CD4-positive, alpha-beta T cell treated with Interleukin-15 for 1 hour (primary cell): Measurements from ENCODE around the gene KCNJ6.
"Not testable (repeated sequence)": the region's sequence is repeated elsewhere in the genome, so short reads cannot be mapped to it uniquely, and the experiment has no call there.

Experiments used
- DNase-seq: peaks from one replicate; pipeline ENCODE4 v3.0.0-alpha.2; 2020

Gene KCNJ6, protein sequence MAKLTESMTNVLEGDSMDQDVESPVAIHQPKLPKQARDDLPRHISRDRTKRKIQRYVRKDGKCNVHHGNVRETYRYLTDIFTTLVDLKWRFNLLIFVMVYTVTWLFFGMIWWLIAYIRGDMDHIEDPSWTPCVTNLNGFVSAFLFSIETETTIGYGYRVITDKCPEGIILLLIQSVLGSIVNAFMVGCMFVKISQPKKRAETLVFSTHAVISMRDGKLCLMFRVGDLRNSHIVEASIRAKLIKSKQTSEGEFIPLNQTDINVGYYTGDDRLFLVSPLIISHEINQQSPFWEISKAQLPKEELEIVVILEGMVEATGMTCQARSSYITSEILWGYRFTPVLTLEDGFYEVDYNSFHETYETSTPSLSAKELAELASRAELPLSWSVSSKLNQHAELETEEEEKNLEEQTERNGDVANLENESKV

DNA sequence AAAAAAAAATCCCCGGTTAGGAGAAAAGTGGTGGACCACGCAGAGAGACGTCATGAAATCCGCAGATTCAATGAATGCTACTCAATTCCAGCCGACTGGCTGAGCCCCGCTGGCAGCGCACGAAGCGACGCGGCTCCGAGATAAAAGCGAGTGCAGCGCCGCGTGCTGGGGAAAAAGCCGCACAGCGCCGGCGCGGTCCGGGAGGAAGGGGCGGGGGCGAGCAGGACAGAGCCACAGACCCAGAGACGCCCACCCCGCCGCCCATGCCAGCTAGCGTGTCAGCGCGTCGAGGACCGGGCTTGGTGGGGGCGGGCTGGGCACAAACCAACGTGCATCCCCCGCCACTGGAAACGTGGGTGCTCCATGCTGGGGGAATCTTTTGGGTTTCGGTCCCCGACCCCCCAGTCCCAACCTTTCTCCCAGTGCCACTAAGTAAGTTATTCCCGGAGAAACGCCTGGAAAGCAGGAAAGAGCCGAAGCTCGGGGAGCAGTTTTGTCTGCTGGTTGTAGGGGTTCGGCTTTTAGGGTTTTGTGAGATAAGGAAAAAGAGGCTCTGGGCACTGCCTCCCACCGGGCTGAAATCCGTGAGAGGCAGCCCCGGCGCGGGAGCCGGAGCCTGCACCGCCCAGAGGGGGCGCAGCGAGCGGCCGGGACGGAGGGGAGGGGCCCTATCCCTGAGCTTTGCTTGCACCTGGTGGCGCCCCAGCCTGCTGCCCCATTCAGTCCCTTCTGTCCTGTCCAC, at the start of gene KCNJ6:
Gene KCNJ6, minus strand, starts transcription at position 148 of the 742 bp plus-strand sequence. CDS start 75,775 bp downstream, outside the sequence.
- no peak for DNase-seq

DNA sequence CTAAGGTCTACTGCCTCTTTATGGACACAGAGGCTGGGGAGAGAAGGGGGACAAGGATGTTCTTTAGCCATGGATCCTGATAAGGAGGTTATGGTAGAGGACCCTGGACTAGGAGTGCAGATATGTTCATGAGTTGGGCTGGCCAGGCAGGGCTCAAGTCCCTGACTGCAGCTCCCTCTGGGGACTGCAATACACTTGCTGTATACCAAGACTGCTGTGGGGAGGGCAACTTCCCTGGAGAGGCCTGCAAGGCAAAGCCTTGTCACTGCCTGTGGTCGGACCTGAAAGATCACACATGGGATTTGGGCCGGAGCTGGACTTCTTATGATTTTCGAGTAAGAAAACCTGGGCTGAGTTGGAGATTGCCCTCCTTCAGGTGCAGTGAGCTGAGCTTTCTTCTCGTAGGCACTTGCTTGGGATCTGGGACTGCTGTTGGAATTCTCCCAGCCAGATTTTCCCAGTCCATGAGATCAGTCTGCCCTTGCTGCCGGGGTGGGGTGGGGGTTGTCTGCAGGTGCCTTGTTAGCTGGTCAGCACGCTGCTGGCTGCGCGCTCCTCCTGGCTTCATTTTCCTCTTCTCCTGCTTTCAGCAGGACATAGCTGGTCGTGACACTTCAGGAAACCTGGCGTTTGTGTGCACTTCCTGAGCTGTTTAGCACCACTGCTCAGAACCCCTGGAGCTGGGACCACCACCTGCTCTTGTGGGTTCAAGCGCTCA, 49.0 kb upstream of the KCNJ6 start:
- no peak for DNase-seq

DNA sequence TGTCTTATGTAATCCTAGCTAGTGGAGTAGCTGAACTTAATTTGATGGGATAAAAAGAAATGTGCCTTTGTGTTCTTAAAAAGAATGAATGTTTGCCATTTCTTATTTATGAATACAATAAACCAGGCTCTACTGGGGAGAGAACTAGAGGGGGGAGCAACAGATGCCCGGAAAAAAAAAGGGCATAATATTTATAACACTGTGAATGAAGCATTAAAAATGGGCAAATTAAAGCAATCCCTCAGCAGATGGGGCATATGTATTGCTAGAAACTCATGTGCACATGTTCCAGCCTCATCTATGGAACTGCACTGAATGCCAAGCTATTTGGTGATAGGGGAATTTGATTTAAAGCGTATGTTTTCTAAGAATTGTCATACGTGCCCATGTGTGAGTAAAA, 42.3 kb upstream of the KCNJ6 start:
- no peak for DNase-seq

DNA sequence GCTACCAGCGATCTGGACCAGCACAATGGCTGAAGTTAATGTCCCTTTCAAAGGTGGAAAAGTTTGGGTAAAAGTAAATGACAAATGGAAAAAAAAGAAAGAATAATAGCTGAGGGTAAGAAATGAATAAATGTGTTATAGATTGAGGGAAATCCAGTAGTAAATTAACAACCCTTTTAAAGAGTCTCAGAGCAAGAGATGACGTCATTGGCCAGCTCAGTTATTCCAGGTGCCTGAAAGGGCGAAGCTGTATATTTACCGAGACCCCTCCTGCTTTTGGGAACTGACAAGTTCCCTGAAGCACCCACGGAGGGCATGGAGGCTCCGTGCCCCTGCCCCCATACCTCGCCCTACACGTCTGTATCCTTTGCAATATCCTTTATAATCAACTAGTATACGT, 40.5 kb upstream of the KCNJ6 start:
- no peak for DNase-seq

DNA sequence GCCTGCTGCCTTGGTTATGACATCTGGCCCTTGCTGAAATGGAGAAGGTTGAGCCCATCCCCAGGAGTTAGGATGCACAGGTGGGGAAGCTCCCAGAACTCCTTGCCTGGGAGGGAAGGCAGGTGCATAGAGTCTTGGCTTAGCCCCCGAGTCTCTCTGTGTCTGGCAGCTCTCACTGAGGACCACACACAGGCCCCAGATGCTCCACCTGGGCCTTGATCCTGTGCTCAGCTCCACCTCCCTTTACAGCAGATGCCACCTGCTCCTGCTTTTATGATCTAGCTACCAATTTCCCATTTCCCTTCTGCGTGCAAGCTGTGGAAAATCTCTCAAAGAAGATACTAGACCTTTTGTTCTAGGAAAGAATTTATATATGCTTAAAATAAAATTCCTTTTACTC, 28.8 kb upstream of the KCNJ6 start:
- no peak for DNase-seq

DNA sequence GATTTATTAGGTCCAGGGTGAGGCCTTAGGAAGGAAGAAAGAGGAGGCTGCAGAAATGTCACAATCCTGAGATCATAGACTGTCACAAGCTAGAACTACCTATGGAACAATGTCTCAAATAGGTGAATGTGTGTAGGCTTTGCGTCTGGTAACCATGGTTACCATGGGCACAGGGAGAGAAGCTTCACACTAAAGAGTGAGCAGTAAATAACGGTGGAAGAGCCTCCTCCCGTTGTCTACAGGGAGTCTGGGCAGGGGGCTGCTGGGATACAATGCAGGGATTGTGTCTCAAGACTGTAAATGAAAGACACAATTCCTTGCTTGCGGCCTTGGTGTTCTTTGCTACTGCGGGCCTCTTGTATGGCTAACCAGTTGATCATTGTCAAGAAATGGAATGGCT, 28.2 kb upstream of the KCNJ6 start:
- DNase-seq: no peak

DNA sequence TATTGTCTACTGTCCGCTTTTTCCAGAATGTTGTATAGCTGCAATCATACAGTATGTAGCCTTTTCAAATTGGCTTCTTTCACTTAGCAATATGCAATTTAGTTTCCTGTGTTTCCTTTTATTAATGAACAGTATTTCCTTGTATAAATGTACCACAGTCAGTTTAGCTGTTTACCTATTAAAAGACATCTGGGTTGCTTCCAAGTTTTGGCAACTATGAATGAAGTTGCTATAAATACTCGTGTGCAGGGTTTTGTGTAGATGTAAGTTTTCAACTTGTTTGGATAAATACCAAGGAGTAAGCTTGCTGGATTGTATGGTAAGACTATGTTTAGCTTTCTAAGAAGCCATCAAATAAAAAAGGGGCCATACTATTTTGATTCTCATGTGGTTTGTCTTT, 24.4 kb upstream of the KCNJ6 start:
- DNase-seq: no peak

DNA sequence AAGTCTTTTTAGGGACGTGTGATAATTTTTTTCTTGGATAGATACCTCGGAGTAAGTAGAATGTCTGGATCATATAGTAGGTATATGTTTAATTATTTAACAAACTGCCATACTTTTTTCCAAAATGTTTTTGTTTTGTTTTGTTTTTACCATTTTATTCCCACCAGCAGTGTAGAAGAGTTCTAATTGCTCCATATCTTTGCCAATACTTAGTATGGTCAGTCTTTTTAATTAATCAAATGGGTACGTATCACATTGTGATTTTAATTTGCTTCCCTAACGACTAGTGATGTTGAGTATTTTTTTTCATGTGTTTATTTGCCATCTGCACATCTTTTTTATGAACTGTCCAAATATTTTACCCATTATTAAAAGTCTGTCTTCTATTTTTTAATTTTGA, 23.6 kb upstream of the KCNJ6 start:
- no peak for DNase-seq

DNA sequence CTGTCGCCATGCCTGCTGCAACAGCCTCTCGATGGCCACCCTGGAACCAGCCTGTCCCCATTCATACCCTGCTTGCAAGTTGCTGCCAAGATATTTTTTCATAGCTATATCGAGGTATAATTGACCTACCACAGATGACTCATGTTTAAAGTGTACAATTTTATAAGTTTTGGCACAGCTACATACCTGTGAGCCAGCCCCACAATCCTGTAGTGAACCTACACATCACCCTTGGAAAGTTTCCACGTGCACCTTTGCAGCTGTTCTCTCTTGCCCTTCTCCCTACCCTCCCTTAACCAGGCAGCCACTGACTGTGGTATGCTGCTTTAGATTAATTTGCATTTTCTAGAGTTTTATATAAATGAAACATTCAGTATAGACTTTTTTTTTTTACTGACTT, 23.0 kb upstream of the KCNJ6 start:
- no peak for DNase-seq

DNA sequence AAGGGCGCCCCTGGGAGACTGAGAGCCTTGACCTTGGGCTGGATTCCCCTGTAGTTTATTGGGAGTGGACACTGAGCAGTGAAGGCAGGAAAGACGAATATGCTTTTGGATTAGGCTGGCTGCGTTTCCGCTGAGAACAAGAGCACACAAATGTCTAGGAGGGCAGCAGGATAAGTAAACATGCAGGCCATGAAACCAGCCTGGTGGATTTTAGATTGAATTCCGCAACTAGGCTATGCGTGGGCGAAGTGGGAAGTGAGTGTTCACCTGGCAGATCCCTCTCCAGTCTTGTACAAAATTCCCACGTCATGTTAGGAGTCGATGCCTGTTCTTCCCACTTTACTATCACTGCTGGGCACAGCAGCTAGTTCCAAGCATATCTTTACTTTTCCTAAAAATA, 21.4 kb upstream of the KCNJ6 start:
- no peak for DNase-seq

DNA sequence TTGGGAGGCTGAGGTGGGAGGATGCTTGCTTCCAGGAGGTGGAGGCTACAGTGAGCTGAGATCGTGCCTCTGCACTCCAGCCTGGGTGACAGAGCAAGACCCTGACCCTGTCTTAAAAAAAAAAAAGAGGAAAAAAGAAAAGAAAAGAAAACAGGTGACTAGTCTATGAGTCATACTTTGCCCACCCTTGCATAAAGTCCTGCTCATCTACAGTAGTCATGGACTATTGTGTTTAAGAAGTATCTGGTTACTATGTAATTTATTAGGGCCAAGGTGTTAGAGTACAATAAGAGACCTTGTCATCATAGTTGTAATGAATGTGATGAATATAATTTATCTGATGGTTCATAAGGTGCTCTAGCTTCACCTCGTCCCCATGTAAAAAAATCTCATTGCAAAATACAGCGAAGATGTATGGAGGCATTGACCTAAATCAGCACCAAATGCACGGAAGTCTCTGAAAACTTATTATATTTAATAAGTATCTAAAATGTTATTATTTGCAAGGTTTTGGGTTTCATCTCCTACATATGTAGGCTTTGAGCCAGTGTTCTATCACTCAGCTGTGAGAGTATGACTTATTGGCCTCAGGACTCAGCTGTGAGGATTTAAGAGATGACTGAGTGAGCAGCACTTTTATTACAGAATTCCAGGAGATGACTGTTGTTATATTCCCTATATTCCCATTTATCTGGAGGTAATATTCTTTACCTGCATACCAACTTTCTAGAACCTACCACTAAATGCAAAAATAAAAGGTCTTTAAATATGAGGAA, 19.9 kb upstream of the KCNJ6 start:
- no peak for DNase-seq

DNA sequence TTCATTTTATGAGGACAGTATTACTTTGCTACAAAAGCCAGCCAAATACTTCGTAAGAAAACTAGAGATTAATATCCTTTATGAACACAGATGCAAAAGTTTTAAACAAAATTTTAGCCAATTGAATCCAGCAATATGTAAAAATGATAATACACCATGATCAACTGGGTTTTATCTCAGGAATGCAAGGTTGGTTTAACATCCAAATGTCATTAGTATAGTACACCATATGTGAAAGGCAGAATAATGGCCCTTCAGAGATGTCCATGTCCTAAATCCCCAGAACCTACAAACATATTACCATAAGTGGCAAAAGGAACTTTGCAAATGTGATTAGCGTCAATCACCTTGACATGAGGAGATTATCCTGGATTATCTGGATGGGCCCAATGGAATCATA, 16.7 kb upstream of the KCNJ6 start:
- DNase-seq: no peak

DNA sequence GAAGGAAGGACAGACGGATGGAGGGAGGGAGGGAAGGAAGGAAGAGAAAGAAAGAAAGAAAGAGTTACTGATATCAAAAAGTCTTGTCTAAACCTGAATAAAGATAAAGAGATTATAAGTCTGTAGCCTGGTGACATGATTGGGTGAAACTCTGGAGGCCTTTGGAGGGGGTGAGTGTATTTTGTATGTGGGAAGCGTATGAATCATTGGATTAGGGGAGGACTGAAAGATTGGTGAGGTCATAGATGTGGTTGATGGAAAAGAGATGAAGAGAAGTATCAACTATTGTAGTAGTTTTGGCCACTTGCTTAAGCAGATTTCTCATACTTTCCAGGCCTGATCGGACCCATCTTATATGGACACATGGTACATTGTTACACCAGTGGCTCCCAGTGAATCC, 11.5 kb upstream of the KCNJ6 start:
- no peak for DNase-seq

DNA sequence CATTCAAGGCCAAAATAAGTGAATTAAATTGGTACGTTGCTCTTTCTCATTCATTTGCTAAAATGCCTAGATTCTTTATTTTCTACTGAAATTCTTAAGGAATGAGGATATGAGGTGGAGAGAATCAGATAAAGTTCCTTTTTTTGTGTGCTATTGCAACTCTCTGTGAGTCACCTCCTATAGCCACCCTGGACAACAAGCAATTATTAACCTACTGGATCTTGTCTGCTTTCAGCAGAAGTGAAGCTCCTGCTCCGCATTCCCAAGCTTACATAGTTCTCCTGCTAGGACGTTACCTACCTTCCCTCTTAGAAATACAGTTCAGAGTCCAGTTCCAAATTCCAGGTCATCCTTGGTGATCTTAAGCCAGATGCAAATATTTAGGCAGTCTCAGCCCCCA, 4.8 kb upstream of the KCNJ6 start:
- no peak for DNase-seq

DNA sequence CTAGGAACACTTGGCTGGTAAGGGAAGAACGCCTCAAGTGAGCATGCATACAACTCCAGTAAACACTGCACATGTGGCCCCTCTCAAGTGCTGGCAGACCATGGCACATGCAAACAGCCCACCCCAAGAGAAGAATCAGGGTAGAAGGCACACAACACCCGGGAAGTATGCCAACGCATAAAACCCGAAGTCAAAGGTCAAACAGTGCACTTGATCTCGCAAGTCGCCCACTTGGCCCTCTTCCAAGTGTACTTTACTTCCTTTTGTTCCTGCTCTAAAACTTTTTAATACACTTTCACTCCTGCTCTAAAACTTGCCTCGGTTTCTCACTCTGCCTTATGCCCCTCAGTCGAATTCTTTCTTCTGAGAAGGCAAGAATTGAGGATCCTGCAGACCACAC, 4.0 kb upstream of the KCNJ6 start:
- DNase-seq: not testable (repeated sequence)

DNA sequence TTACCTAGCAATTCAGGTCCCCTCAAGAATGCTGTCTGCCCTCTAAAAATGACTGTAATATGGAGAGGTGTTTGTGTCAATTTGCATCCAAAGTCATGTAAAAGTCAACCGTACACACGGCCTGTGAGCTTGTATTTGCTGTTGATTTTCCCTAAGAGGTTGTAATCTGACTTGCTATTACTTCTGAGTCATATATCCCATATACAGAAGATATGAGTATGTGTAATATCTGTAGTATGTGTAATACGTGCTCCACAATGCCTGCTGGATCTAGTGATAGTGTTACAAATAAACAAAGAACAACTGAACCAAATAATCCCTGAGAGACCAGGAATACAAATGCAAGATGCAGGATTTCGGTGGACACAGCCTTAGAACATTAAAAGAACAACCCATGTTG, 1.4 kb upstream of the KCNJ6 start:
- no peak for DNase-seq

DNA sequence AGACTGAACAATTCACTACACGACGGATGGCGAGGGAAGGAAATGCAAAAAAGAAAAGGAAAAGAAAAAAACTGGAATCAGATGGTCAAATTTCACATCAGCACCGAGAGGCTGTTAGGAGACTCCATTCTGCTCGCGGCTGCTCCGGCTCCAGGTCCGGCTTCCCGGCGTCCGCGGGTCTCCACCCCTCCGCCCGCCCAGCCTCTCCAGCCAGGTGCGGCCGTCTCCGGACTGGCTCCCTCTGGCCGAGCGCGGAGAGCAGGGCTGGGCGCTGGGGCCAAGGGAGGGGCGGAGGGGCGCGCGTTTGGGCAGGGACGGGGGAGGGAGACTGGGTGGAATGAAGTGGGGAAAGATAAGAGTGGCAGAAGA, 332 bp downstream of the KCNJ6 start:
- no peak for DNase-seq

DNA sequence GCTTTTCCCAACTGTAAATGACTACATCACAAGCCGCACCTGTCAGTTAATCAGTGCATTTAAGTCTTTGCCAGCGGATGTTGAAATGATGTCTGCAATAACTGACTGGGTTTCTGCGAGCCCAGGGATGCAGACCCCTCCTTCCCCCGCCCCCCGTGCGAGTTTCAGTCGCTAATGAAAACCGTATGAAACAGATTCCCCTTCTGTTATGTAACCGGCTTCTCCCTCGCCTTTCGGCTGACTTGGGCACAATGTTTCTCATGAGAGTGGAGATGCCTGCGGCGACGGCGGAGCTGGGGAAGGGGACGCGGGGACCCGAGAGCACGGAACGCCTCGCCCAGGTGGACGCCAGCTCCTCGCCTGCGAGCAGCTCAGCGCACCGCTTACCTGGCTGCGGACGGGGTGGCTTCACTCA, 753 bp downstream of the KCNJ6 start:
- no peak for DNase-seq

DNA sequence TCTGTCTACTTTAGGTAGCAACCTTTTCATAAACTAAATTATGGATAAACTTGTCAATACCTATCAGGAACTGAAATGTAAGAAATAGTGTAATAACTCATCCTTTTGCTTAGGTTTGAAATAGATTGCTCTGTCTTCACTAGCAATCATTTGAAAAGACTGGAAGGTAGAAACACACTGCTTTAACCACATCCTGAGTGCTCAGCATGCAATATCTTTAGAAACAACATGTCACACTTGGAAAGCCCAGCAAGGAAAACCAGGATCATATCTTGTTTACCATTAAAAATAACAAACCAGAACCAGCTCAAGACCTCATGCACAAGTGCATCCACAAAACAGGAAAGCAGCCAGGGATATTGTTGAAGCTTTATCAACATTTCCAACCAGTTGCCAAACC, 3.6 kb downstream of the KCNJ6 start:
- no peak for DNase-seq

DNA sequence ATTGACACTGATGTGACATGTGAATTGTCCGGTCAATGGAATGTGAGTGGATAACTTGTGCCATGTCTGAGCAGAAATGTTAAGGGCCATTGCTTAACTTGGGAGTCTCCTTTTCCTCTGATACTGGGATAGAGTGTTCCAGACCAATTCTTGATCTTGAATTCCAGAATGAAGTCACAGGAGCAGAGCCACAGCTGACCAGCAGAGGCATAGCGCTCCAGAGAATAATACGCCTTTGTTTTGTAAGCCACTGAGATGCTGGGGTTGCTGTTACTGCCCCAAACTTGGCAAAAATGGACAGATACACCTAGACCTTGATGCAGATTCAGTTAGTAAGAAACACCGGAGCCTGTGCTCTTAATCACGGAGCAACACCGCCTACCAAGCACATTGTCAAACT, 6.3 kb downstream of the KCNJ6 start:
- DNase-seq: no peak

DNA sequence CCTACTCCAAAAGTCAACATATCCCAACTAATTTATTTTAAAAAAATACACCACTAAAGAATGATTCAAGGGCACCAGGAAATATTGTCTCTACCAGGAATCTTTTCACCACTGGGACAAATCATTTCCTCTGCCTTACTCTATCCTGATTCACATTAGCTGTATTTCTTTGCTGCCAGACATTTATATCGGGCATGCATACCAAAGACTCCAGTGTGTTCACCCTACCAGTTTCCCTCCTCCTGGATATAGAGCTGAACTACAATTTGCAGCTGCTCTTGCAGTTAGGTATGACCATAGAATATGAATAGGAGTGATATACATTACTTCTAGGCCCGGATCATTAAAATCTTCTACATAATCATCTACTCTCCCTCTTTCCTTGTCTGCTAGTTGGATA, 7.6 kb downstream of the KCNJ6 start:
- no peak for DNase-seq

DNA sequence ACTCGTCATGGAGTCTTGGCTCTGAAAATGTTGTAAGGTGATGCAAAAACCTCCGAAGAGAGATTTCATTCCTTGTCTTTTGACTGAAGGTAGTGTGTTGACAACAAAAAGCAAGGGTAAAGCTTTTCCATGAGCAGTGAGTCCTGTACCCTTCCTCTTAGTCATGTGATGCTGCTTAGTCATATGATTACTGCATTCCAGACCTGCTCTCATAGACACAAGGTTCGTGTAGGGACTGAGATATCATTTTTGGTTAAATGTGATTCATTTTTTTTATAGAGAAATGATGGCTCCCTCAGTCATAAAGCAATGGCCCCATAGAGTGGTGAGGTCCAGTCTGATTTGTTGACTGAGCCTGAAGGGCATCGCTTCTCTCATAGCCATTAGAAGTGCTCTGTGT, 9.2 kb downstream of the KCNJ6 start:
- no peak for DNase-seq

DNA sequence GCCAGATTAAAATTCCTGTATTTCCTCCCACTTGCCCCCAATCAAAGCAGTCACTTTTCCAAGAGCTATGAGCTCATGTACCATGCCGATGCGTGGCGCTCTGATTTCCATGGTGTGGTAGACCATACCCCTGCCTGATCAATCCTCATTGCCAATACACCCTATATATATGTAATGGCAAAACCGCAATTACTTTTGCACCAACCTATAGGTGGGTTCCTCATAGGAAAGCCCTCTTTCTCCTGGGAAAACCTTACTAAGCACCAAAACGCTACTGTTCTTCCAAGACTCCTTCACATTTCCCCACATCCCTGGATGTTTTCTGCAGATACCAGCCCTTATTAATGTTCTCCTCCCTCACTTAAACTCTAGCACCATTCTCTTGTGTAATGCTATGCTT, 11.0 kb downstream of the KCNJ6 start:
- no peak for DNase-seq
